Trophoblast cell (in vitro differentiated cells and primary cell): Measurements from ENCODE around the gene PWWP2B.

Source experiments
- DNase-seq, 2 donors: peaks; one replicate each; pipeline ENCODE4 v3.0.0-alpha.2; 2016
- H2AFZ ChIP-seq: 2 replicates; pipeline ENCODE4 v1.6.1; 2013; ENCODE audit warnings: low read length, moderate library complexity, mild to moderate bottlenecking; ENCODE audit not compliant: insufficient read depth, poor library complexity
- H2AK5ac ChIP-seq: 2 replicates; pipeline ENCODE4 v1.6.1; 2013; ENCODE audit warnings: mild to moderate bottlenecking, low read length
- H2BK120ac ChIP-seq: 2 replicates; pipeline ENCODE4 v1.6.1; 2013; ENCODE audit warnings: low read length, mild to moderate bottlenecking, moderate library complexity; ENCODE audit not compliant: insufficient read depth, poor library complexity
- H2BK12ac ChIP-seq: 2 replicates; pipeline ENCODE4 v1.6.1; 2013; ENCODE audit warnings: mild to moderate bottlenecking, low read length, moderate library complexity
- H2BK5ac ChIP-seq: 2 replicates; pipeline ENCODE4 v1.6.1; 2013; ENCODE audit warnings: low read length, low read depth, moderate library complexity, mild to moderate bottlenecking; ENCODE audit not compliant: poor library complexity
- H3K14ac ChIP-seq: 2 replicates; pipeline ENCODE4 v1.6.1; 2013; ENCODE audit warnings: mild to moderate bottlenecking, low read length
- H3K18ac ChIP-seq: 2 replicates; pipeline ENCODE4 v1.6.1; 2013; ENCODE audit warnings: mild to moderate bottlenecking, low read length
- H3K23ac ChIP-seq: 2 replicates; pipeline ENCODE4 v1.6.1; 2013; ENCODE audit warnings: low read length
- H3K27ac ChIP-seq: 2 replicates; pipeline ENCODE4 v1.5.1; 2013; ENCODE audit warnings: low read depth, mild to moderate bottlenecking, inconsistent platforms, low read length, moderate library complexity
- H3K27me3 ChIP-seq: 2 replicates; pipeline ENCODE4 v1.6.1; 2013; ENCODE audit warnings: inconsistent platforms, mild to moderate bottlenecking, low read length, moderate library complexity; ENCODE audit not compliant: insufficient read depth
- H3K36me3 ChIP-seq, 2 experiments: 1 replicate in 1 of 2; 2 replicates in 1 of 2; pipeline ENCODE4 v1.6.1; 2013; ENCODE audit warnings: low read length in 2 of 2, mild to moderate bottlenecking in 2 of 2, moderate library complexity in 1 of 2; ENCODE audit not compliant: insufficient read depth in 2 of 2, control insufficient read depth in 1 of 2
- H3K4ac ChIP-seq: 2 replicates; pipeline ENCODE4 v1.6.1; 2013; ENCODE audit warnings: low read depth, mild to moderate bottlenecking, low read length, moderate library complexity
- H3K4me1 ChIP-seq, 2 experiments: 1 replicate in 1 of 2; 2 replicates in 1 of 2; pipeline ENCODE4 v1.6.1; 2013; ENCODE audit warnings: low read length in 2 of 2, mild to moderate bottlenecking in 2 of 2, moderate library complexity in 1 of 2; ENCODE audit not compliant: insufficient read depth in 2 of 2, control insufficient read depth in 1 of 2
- H3K4me2 ChIP-seq: 2 replicates; pipeline ENCODE4 v1.6.1; 2013; ENCODE audit warnings: inconsistent platforms, mild to moderate bottlenecking, low read length, moderate library complexity
- H3K4me3 ChIP-seq: 2 replicates; pipeline ENCODE4 v1.5.1; 2013; ENCODE audit warnings: mild to moderate bottlenecking, low read depth, low read length, inconsistent platforms
- H3K79me1 ChIP-seq: one replicate; pipeline ENCODE4 v1.6.1; 2013; ENCODE audit warnings: low read length
- H3K79me2 ChIP-seq: 2 replicates; pipeline ENCODE4 v1.6.1; 2013; ENCODE audit warnings: low read length, mild to moderate bottlenecking; ENCODE audit not compliant: control insufficient read depth, insufficient read depth, poor library complexity
- H3K9ac ChIP-seq: 2 replicates; pipeline ENCODE4 v1.6.1; 2013; ENCODE audit warnings: mild to moderate bottlenecking, low read length
- H3K9me3 ChIP-seq: 2 replicates; pipeline ENCODE4 v1.6.1; 2013; ENCODE audit warnings: low read depth, mild to moderate bottlenecking, control low read depth, inconsistent platforms, low read length; ENCODE audit not compliant: insufficient read depth
- H4K12ac ChIP-seq: 2 replicates; pipeline ENCODE4 v1.6.1; 2013; ENCODE audit warnings: low read depth, mild to moderate bottlenecking, low read length, moderate library complexity
- H4K8ac ChIP-seq: 2 replicates; pipeline ENCODE4 v1.6.1; 2013; ENCODE audit warnings: low read depth, mild to moderate bottlenecking, low read length, moderate library complexity
- H4K91ac ChIP-seq: one replicate; pipeline ENCODE4 v1.6.1; 2013; ENCODE audit warnings: low read depth, mild to moderate bottlenecking, low read length, moderate library complexity
- WGBS: extraction: QIAGEN DNeasy Blood & Tissue Kit; methylation state at CpG from one replicate; pipeline ENCODE4 v1.1.7; 2013; ENCODE audit warnings: missing lambda C conversion rate; ENCODE audit not compliant: insufficient read length, insufficient coverage; ENCODE audit errors: extremely low coverage; 5-methylcytosine and 5-hydroxymethylcytosine counted together

PWWP2B gene

DNA sequence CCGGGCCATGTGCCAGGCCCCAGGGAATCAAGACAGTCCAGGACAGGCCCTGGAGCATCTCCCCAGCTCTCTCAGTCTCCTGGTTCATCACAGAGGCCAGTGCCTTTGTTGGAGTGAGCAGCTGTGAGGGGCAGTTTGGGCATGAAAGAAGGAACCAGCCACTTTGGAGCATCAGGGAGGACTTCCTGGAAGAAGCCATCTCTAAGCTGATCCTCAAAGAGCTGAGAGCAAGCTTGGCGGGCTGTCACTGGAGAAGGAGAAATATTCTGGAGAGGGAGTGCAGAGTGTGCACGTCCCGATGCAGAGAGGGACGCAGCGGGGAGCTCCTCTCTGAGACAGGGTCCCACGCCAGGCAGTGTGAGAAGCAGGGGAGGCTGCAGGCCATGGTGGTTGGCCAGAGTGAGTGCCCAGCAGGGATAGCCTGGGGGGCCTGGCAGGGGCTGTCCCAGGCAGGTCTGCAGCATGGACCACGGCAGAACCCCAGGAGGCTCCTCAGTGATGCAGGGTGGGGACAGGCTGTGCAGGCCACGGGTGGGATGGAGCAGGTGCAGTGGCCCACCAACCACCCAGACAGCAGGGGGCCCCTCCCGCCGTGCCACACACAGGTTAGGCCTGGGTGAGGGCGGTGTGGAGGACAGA, 34.7 kb downstream of the PWWP2B start:
- H3K27me3 ChIP-seq = no peaks in the 10 kb centered on the region

DNA sequence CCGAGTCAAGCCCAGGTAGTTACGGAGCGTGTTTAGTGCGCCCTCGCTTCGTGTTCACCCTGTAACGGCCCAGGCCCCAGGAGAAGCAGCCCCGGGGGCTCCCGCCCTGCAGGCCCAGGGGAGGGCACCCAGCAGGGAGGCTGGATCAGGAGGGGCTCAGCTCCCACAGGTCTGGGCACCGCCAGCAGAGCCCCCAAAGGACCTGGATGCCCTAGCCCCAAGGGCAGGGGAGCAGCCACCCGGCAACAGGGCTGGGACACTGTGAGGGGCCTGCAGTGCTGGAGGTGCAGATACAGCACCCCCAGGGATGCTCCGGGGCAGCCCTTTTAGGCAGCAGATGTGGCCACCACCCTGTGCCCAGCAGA, 35.2 kb downstream of the PWWP2B start:
- Histone ChIP-seq H3K23ac (no peak overlapping the region), H2BK12ac (no peak overlapping the region), H3K9ac (no peak overlapping the region), H2AK5ac (no peak overlapping the region), H3K4me1 (no peaks in the 10 kb centered on the region), H3K79me2 (no peaks in the 10 kb centered on the region), H3K4me3 (no peak overlapping the region), H2BK120ac (no peak overlapping the region), H3K14ac (no peak overlapping the region), H3K79me1 (no peaks in the 10 kb centered on the region), H2BK5ac (no peak overlapping the region), H3K4ac (no peak overlapping the region), H3K36me3 (peaks cover 0 to 8% of the 10 kb centered on the region in 2 experiments), H3K27me3 (no peaks in the 10 kb centered on the region), H3K4me2 (no peak overlapping the region), H3K18ac (no peak overlapping the region), H4K12ac (no peak overlapping the region), H2AFZ (no peak overlapping the region), H4K8ac (no peak overlapping the region), H3K27ac (no peak overlapping the region), H3K9me3 (peaks cover 4% of the 10 kb centered on the region), H4K91ac (no peak overlapping the region)
- WGBS = no CpG with 5 or more reads among the region's 12 CpGs
- no peak for DNase-seq

More for the DNA sequence above, 34.7 kb downstream of the PWWP2B start:
- Histone ChIP-seq H2AFZ (no peak overlapping the region), H4K8ac (no peak overlapping the region), H3K4me2 (no peak overlapping the region), H3K14ac (no peak overlapping the region), H2AK5ac (no peak overlapping the region), H3K27ac (no peak overlapping the region), H3K23ac (no peak overlapping the region), H2BK12ac (no peak overlapping the region), H4K12ac (no peak overlapping the region), H3K4me1 (no peaks in the 10 kb centered on the region), H3K79me2 (no peaks in the 10 kb centered on the region), H3K79me1 (no peaks in the 10 kb centered on the region), H3K9ac (no peak overlapping the region), H2BK5ac (no peak overlapping the region), H3K9me3 (peaks cover 4% of the 10 kb centered on the region), H3K4me3 (no peak overlapping the region), H3K4ac (no peak overlapping the region), H3K36me3 (peaks cover 0 to 8% of the 10 kb centered on the region in 2 experiments), H4K91ac (no peak overlapping the region), H2BK120ac (no peak overlapping the region), H3K18ac (no peak overlapping the region)
- WGBS = no CpG with 5 or more reads among the region's 12 CpGs
- DNase-seq = no peak

DNA sequence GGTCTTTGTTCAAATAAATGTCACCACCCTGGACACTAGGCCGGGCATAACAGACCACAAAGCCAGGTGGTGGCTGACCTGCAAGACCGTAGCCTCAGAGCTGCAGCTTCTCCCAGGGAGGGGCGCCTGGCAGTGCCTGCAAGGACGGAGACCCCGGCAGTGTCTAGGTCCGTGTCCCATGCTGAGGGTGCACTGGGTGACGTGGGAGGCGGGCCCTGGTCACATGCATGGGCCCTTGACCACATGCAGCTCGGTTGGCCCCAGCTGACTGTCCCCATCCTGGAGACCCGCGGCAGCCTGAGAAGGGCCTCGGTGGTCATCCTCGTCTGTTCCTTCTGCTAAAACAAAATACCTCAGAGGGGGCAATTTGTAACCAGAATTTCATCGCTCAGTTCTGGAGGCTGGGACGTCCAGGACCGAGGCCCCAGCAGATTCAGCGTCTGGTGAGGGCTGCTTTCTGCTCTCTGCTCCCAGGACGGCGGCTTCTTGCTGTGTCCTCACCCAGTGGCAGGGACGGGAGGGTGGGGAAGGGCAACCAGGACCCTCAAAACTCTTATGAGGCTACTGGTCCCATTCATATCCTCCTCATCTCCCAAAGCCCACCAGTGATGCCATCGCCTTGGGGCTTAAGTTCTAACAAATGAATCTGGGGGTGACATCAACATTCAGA, 36.8 kb downstream of the PWWP2B start:
- no peak overlapping the region for H4K91ac ChIP-seq
- no peaks in the 10 kb centered on the region for H3K4me1 ChIP-seq
- no peak overlapping the region for H2AFZ ChIP-seq
- no peak overlapping the region for H3K18ac ChIP-seq
- no peak overlapping the region for H3K23ac ChIP-seq
- no peak for DNase-seq
- H3K27me3 ChIP-seq = no peaks in the 10 kb centered on the region
- H3K4ac ChIP-seq = no peak overlapping the region
- H3K79me2 ChIP-seq = no peaks in the 10 kb centered on the region
- H3K79me1 ChIP-seq = peaks cover 2% of the 10 kb centered on the region
- no peak overlapping the region for H3K4me2 ChIP-seq
- no peak overlapping the region for H4K8ac ChIP-seq
- H4K12ac ChIP-seq = no peak overlapping the region
- no peak overlapping the region for H3K9ac ChIP-seq
- H2AK5ac ChIP-seq = no peak overlapping the region
- no peak overlapping the region for H2BK12ac ChIP-seq
- H3K36me3 ChIP-seq = no peaks in the 10 kb centered on the region
- H3K14ac ChIP-seq = no peak overlapping the region
- H3K27ac ChIP-seq = no peak overlapping the region
- H3K9me3 ChIP-seq = peaks cover 4% of the 10 kb centered on the region
- no peak overlapping the region for H2BK5ac ChIP-seq
- H3K4me3 ChIP-seq = no peak overlapping the region
- no peak overlapping the region for H2BK120ac ChIP-seq
- no CpG with 5 or more reads among the region's 21 CpGs for WGBS

DNA sequence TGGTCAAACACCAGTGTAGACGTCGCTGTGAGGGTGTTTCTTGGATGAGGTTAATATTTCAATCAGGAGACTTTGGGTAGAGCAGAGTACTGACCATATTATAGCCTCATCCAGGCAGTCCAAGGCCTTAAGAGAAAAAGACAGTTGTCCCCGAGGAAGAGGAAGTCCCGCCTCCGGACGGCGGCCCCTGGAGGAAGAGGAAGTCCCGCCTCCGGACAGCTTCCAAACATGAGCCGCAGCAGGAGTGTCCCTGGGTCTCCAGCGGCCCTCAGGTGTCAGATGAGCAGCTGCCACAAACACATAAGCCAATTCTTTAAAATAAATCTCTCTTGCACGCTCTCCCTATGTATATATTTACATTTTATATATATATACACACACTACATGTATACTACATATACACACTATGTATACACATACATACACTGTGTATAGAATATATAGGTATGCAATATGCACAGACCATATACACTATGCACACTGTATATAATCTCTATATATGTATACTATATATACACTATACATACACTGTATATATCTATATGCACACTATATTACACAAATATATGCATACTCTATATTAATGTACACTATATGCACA, 37.5 kb downstream of the PWWP2B start:
- H3K18ac ChIP-seq = no peak overlapping the region
- no peak overlapping the region for H3K27ac ChIP-seq
- peaks cover 2% of the 10 kb centered on the region for H3K79me1 ChIP-seq
- no peak overlapping the region for H2BK12ac ChIP-seq
- H2AFZ ChIP-seq = no peak overlapping the region
- no peak overlapping the region for H2AK5ac ChIP-seq
- H3K27me3 ChIP-seq = no peaks in the 10 kb centered on the region
- H3K14ac ChIP-seq = no peak overlapping the region
- H4K91ac ChIP-seq = no peak overlapping the region
- WGBS = no CpG with 5 or more reads among the region's 12 CpGs
- no peak overlapping the region for H2BK5ac ChIP-seq
- H2BK120ac ChIP-seq = no peak overlapping the region
- H4K8ac ChIP-seq = no peak overlapping the region
- no peak overlapping the region for H3K4me2 ChIP-seq
- H3K23ac ChIP-seq = no peak overlapping the region
- no peak overlapping the region for H4K12ac ChIP-seq
- H3K79me2 ChIP-seq = no peaks in the 10 kb centered on the region
- peak; percentile 38 to 62 for DNase-seq
- H3K4me3 ChIP-seq = no peak overlapping the region
- no peak overlapping the region for H3K4ac ChIP-seq
- H3K4me1 ChIP-seq = no peaks in the 10 kb centered on the region
- H3K36me3 ChIP-seq = no peaks in the 10 kb centered on the region
- no peak overlapping the region for H3K9ac ChIP-seq
- peaks cover 5% of the 10 kb centered on the region for H3K9me3 ChIP-seq
